ENCODE measurements around the gene SYAP1. TPM values are rescaled to one million over a fixed set of nuclear protein-coding genes. Genes with fewer than 3 reads are reported as not detected.
A peak's percentile ranks its signal among the peaks of the same experiment; 100 is the strongest.
"Not testable (repeated sequence)": the region's sequence is repeated elsewhere in the genome, so short reads cannot be mapped to it uniquely, and the experiment has no call there.

SYAP1 gene
- polyA plus RNA-seq, 5 donors: 18.7 to 23.4 (median 21.8) TPM

- DNase-seq: no peak
Measured at GRCh38 chrX:16772460-16772859, 53.0 kb downstream of the SYAP1 start.

- DNase-seq: no peak
Measured at GRCh38 chrX:16774746-16775145, 55.3 kb downstream of the SYAP1 start.

GRCh38 chrX:16778545-16778944, 59.1 kb downstream of the SYAP1 start:
- DNase-seq: no peak

- no peak for DNase-seq
Measured at GRCh38 chrX:16778993-16779392, 59.6 kb downstream of the SYAP1 start.

GRCh38 chrX:16779815-16780214, 60.4 kb downstream of the SYAP1 start:
- DNase-seq: not testable (repeated sequence)

- DNase-seq: no peak
Measured at GRCh38 chrX:16783452-16783851, 64.0 kb downstream of the SYAP1 start.

- DNase-seq: not testable (repeated sequence)
Measured at GRCh38 chrX:16784440-16784839, 65.0 kb downstream of the SYAP1 start.

- no peak for DNase-seq
Measured at GRCh38 chrX:16785247-16786138, 66.1 kb downstream of the SYAP1 start.

GRCh38 chrX:16786139-16786790, 66.9 kb downstream of the SYAP1 start, which contains the start of gene TXLNG:
Gene TXLNG, plus strand, starts transcription at chrX:16786466. Its CDS starts 22 bp downstream, at chrX:16786488.
- DNase-seq: peak; percentile 98 to 99

GRCh38 chrX:16786791-16787735, 67.7 kb downstream of the SYAP1 start:
- no peak for DNase-seq

GRCh38 chrX:16788477-16788876, 69.1 kb downstream of the SYAP1 start:
- no peak for DNase-seq

- DNase-seq: no peak
Measured at GRCh38 chrX:16796298-16796697, 76.9 kb downstream of the SYAP1 start.

GRCh38 chrX:16797358-16797757, 77.9 kb downstream of the SYAP1 start:
- DNase-seq: no peak

- no peak for DNase-seq
Measured at GRCh38 chrX:16797841-16798240, 78.4 kb downstream of the SYAP1 start.

GRCh38 chrX:16804923-16805464, 85.6 kb downstream of the SYAP1 start:
- DNase-seq: no peak

- DNase-seq: no peak
Measured at GRCh38 chrX:16807548-16807947, 88.1 kb downstream of the SYAP1 start.

GRCh38 chrX:16807976-16808542, 88.6 kb downstream of the SYAP1 start:
- peak; percentile 33 to 51 for DNase-seq

- no peak for DNase-seq
Measured at GRCh38 chrX:16814597-16814996, 95.2 kb downstream of the SYAP1 start.

Measured in right lung (tissue), 5 donors.